OCI-LY7 (cell line): ENCODE measurements around the gene GSG1L. TPM values are rescaled to one million over a fixed set of nuclear protein-coding genes. Genes with fewer than 3 reads are reported as not detected.

ENCODE experiments used
- BruUV-seq: library from RNA; stranded (reverse); fragments of 400-500 nt; replicated peaks from 2 replicates; lab custom pipeline; 2021; lab: Mats Ljungman, UMichigan
- CTCF ChIA-PET: fragments of 300-600 bp; sonication (Branson Sonifier 250); formaldehyde crosslinking; loops from one replicate; lab custom pipeline; 2022; ENCODE audit warnings: antibody characterized with exemption; ENCODE audit not compliant: unreplicated experiment; lab: Charles Lee
- POLR2A ChIA-PET: fragments of 300-600 bp; sonication (Branson Sonifier 250); formaldehyde crosslinking; loops from one replicate; lab custom pipeline; 2022; ENCODE audit warnings: antibody characterized with exemption; lab: Charles Lee
- DNase-seq: peaks from one replicate; pipeline ENCODE4 v3.0.0-alpha.2; 2015; ENCODE audit warnings: low spot score
- H2AFZ ChIP-seq: fragments of 200-600 bp; sonication (generic), shearing (Covaris generic); 2 replicates; pipeline ENCODE4 v1.6.1; 2014; ENCODE audit warnings: mild to moderate bottlenecking, antibody characterized with exemption, low read length, moderate library complexity
- H3K27ac ChIP-seq: fragments of 200-600 bp; sonication (generic); 2 replicates; pipeline ENCODE4 v1.5.1; 2014; ENCODE audit warnings: mixed run types, low read depth, mild to moderate bottlenecking, moderate library complexity, low read length, inconsistent platforms; ENCODE audit not compliant: poor library complexity, severe bottlenecking
- H3K36me3 ChIP-seq: fragments of 200-600 bp; sonication (generic); 2 replicates; pipeline ENCODE4 v1.6.1; 2014; ENCODE audit warnings: mild to moderate bottlenecking, antibody characterized with exemption, low read length, moderate library complexity, mixed read lengths; ENCODE audit not compliant: insufficient read depth
- H3K4me1 ChIP-seq: fragments of 200-600 bp; sonication (generic); 2 replicates; pipeline ENCODE4 v1.5.1; 2014; ENCODE audit warnings: mild to moderate bottlenecking, low read length; ENCODE audit not compliant: insufficient read depth, poor library complexity, severe bottlenecking
- H3K4me2 ChIP-seq: fragments of 200-600 bp; sonication (generic); 2 replicates; pipeline ENCODE4 v1.6.1; 2014; ENCODE audit warnings: mild to moderate bottlenecking, low read length
- H3K4me3 ChIP-seq: fragments of 200-600 bp; sonication (generic); 2 replicates; pipeline ENCODE4 v1.5.1; 2014; ENCODE audit warnings: mild to moderate bottlenecking, low read depth, low read length; ENCODE audit not compliant: poor library complexity, severe bottlenecking
- H3K79me2 ChIP-seq: fragments of 200-600 bp; sonication (generic); 2 replicates; pipeline ENCODE4 v1.6.1; 2016; ENCODE audit warnings: low read depth, mild to moderate bottlenecking, low read length, moderate library complexity, mixed read lengths; ENCODE audit not compliant: insufficient read depth
- H3K9me2 ChIP-seq: fragments of 200-600 bp; sonication (generic); 2 replicates; pipeline ENCODE4 v1.6.1; 2016; ENCODE audit warnings: mild to moderate bottlenecking, low read length, mixed read lengths; ENCODE audit not compliant: insufficient read depth
- H3K9me3 ChIP-seq: fragments of 200-600 bp; sonication (generic); 2 replicates; pipeline ENCODE4 v1.6.1; 2014; ENCODE audit warnings: mild to moderate bottlenecking, mixed run types, low read length, mixed read lengths
- H4K20me1 ChIP-seq: fragments of 200-600 bp; sonication (generic); 2 replicates; pipeline ENCODE4 v1.6.1; 2014; ENCODE audit warnings: mild to moderate bottlenecking, antibody characterized with exemption, low read length, moderate library complexity, mixed read lengths; ENCODE audit not compliant: insufficient read depth
- EZH2phosphoT487 ChIP-seq: fragments of 200-600 bp; sonication (generic); IDR thresholded peaks from 2 replicates; pipeline ENCODE4 v1.6.1; 2018; ENCODE audit warnings: low read depth, borderline replicate concordance, mild to moderate bottlenecking, mixed run types, antibody characterized with exemption, low read length, moderate library complexity, mixed read lengths
- intact Hi-C: fragments of 100-400 bp; cut with micrococcal nuclease; formaldehyde crosslinking; loops from one replicate; pipeline ENCODE4 v1.10.0; 2022; ENCODE audit not compliant: unreplicated experiment
- total RNA-seq, 2 experiments: library from RNA; depleted of rRNA in 1 of 2; stranded (reverse); fragments of >200 nt in 1 of 2; shearing (Covaris generic) in 1 of 2; gene quantifications; 2 replicates each; pipeline ENCODE4 v1.2.3, GENCODE V29; 2014 to 2022
- TF ChIP-seq, protein P1 (sequence below): fragments of 200-600 bp; sonication (generic); conservative IDR thresholded peaks from 2 replicates; pipeline ENCODE4 v1.5.1; 2014; ENCODE audit warnings: mild to moderate bottlenecking, antibody characterized with exemption, low read length, moderate library complexity, mixed read lengths

GSG1L gene
- total RNA-seq, 2 experiments from 2014 or later: not detected

DNA sequence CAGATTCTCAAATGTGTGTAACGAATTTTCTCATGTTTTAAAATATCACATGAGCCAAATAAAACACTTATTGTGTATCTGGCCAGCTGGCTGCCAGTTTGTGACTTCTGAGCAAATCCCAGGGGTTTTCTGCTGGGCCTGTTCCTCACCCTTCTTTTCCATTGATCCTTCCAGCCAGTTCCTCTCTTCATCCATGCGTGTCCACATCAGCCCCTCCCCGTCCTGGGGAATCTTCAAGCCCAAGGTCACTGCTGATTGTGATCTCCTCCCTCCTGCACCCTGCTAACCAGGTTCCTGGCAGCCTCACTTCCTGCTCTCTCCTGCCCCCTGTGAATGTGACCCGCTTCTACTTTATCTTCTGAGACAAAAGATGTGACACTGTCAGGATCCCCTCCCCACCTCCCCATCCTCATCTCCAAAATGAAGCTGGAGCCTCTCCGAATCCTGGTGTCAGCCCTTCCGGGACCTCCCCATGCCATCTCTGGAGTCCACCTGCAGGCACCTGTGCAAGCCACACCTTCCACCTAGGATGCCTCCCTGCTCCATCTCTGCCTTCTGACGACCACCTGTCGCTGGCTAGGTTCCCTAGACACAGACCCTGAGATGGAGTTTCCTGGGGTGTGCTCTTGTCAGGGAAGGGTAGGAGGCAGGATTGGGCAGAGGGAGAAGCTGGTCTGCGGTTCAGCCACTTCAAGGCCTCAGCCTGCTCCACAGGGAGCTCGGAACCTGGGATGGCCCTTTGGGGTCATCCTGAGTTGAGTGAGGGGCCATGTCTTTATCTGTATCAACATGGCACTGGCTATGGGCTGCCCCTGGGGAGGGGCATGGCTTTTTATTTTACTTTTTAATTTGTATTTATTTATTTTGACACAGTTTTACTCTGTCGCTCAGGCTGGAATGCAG is 308.5 kb downstream of the GSG1L start:
- CTCF ChIA-PET: no interaction called here
- no TSS peak for BruUV-seq
- Histone ChIP-seq H4K20me1 (no peaks in the 10 kb centered on the region), H3K4me1 (no peaks in the 10 kb centered on the region), H2AFZ (no peak overlapping the region), H3K4me3 (no peak overlapping the region), H3K79me2 (no peaks in the 10 kb centered on the region), H3K9me3 (no peaks in the 10 kb centered on the region), H3K27ac (no peak overlapping the region), H3K9me2 (no peaks in the 10 kb centered on the region), H3K36me3 (no peaks in the 10 kb centered on the region), H3K4me2 (no peak overlapping the region)
- POLR2A ChIA-PET: no interaction called here
- DNase-seq: no peak
- intact Hi-C loops: no loop called here
- TF ChIP-seq EZH2phosphoT487: no peak

DNA sequence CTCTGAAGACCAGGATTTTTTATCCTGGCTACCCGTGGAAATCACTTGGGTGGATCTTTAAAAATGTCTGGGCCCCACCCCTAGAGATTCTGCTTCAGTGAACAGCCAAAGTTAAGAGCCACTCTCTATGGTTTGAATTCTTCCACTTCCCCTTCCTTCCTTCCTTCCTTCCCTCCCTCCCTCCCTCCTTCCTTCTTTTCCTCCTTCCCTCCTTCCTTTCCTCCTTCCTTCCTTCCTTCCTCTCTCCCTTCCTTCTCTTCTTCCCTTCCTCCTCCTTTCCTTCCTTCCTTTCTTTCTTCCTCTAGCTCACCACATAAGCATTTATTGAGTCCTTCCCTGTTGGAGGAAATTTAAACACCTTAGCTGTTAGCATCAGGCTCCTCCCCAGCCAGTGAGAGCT is 310.0 kb downstream of the GSG1L start:
- ChIA-PET POLR2A (interaction anchor here (0.6 kb wide), 1 partner anchor 16 kb away, joined by 4 read pairs; no protein-coding TSS in a partner anchor), CTCF (no interaction called here)
- H3K27ac ChIP-seq: no peak overlapping the region
- no peak overlapping the region for H2AFZ ChIP-seq
- no peaks in the 10 kb centered on the region for H3K79me2 ChIP-seq
- no peak for DNase-seq
- no peaks in the 10 kb centered on the region for H4K20me1 ChIP-seq
- peaks cover 3% of the 10 kb centered on the region for H3K4me1 ChIP-seq
- H3K4me3 ChIP-seq: no peak overlapping the region
- TF ChIP-seq, protein P1, sequence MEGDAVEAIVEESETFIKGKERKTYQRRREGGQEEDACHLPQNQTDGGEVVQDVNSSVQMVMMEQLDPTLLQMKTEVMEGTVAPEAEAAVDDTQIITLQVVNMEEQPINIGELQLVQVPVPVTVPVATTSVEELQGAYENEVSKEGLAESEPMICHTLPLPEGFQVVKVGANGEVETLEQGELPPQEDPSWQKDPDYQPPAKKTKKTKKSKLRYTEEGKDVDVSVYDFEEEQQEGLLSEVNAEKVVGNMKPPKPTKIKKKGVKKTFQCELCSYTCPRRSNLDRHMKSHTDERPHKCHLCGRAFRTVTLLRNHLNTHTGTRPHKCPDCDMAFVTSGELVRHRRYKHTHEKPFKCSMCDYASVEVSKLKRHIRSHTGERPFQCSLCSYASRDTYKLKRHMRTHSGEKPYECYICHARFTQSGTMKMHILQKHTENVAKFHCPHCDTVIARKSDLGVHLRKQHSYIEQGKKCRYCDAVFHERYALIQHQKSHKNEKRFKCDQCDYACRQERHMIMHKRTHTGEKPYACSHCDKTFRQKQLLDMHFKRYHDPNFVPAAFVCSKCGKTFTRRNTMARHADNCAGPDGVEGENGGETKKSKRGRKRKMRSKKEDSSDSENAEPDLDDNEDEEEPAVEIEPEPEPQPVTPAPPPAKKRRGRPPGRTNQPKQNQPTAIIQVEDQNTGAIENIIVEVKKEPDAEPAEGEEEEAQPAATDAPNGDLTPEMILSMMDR: no peak
- no peak for TF ChIP-seq EZH2phosphoT487
- H3K4me2 ChIP-seq: no peak overlapping the region
- no peaks in the 10 kb centered on the region for H3K36me3 ChIP-seq
- intact Hi-C loops: no loop called here
- H3K9me2 ChIP-seq: no peaks in the 10 kb centered on the region
- no peaks in the 10 kb centered on the region for H3K9me3 ChIP-seq
- BruUV-seq: no TSS peak

DNA sequence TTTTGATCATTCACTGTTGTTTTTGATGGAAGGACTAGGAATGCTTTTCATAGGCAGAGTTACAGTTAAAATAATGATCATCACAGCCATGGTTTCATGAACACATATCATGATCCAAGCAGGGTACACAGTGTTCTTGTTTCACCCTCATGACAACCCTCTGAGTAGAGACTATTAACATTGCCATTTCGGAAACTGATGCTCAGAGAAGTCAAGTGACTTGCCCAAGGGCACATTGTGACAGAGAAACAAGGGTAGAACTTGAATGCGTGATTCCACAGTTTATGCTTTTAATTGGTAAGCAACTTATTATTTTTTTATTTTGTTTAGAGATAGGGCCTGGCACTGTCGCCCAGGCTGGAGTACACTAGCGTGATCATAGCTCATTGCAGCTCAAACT is 311.3 kb downstream of the GSG1L start:
- Histone ChIP-seq H3K79me2 (no peaks in the 10 kb centered on the region), H4K20me1 (no peaks in the 10 kb centered on the region), H3K9me3 (no peaks in the 10 kb centered on the region), H3K4me2 (no peak overlapping the region), H3K27ac (no peak overlapping the region), H3K36me3 (no peaks in the 10 kb centered on the region), H3K4me1 (peaks cover 4% of the 10 kb centered on the region), H3K9me2 (no peaks in the 10 kb centered on the region), H3K4me3 (no peak overlapping the region), H2AFZ (no peak overlapping the region)
- DNase-seq: no peak
- CTCF ChIA-PET: no interaction called here
- BruUV-seq: no TSS peak
- intact Hi-C loops: no loop called here
- no peak for TF ChIP-seq EZH2phosphoT487
- TF ChIP-seq, protein P1: no peak
- POLR2A ChIA-PET: no interaction called here
